ENCODE results near the gene AP4E1.

AP4E1 gene

GRCh38 chr15:50970524-50970923 lies 62.0 kb downstream of the AP4E1 start:
- Histone ChIP-seq H3K9me3 (ENCODE audit: insufficient read depth, low read length) (0 out of 2 replicates have a peak, but pooled peaks cover 4% of the 10 kb centered on the region), H3K27me3 (ENCODE audit: insufficient read depth, insufficient read length) (no peaks in the 10 kb centered on the region), H3K4me3 (ENCODE audit: insufficient read length, low read depth) (no peak overlapping the region), H3K36me3 (ENCODE audit: insufficient read depth, insufficient read length, low read length) (peaks cover 10% of the 10 kb centered on the region), H3K9ac (ENCODE audit: insufficient read length, low read depth) (no peak overlapping the region), H3K4me1 (ENCODE audit: insufficient read depth, insufficient read length) (no peaks in the 10 kb centered on the region)
- TF ChIP-seq ZNF274 (IDR thresholded peaks at IDR 0.05; ENCODE audit: low read depth, low read length): no peak
- DNase-seq (ENCODE audit: low read depth, low spot score): no peak

GRCh38 chr15:50971115-50971514 lies 62.6 kb downstream of the AP4E1 start:
- Histone ChIP-seq H3K4me3 (ENCODE audit: insufficient read length, low read depth) (no peak overlapping the region), H3K4me1 (ENCODE audit: insufficient read depth, insufficient read length) (no peaks in the 10 kb centered on the region), H3K27me3 (ENCODE audit: insufficient read depth, insufficient read length) (no peaks in the 10 kb centered on the region), H3K9ac (ENCODE audit: insufficient read length, low read depth) (no peak overlapping the region), H3K36me3 (ENCODE audit: insufficient read depth, insufficient read length, low read length) (peaks cover 10% of the 10 kb centered on the region), H3K9me3 (ENCODE audit: insufficient read depth, low read length) (0 out of 2 replicates have a peak, but pooled peaks cover 4% of the 10 kb centered on the region)
- TF ChIP-seq SUZ12 (IDR thresholded peaks at IDR 0.05; ENCODE audit: extremely low read depth, insufficient read depth, insufficient read length) (no peak), YY1 (IDR thresholded peaks at IDR 0.05; ENCODE audit: insufficient read depth, insufficient read length) (no peak), ZNF274 (IDR thresholded peaks at IDR 0.05; ENCODE audit: low read depth, low read length) (no peak)
- DNase-seq (ENCODE audit: low read depth, low spot score): no peak

- Histone ChIP-seq H3K4me1 (ENCODE audit: insufficient read depth, insufficient read length) (no peaks in the 10 kb centered on the region), H3K27me3 (ENCODE audit: insufficient read depth, insufficient read length) (no peaks in the 10 kb centered on the region), H3K4me3 (ENCODE audit: insufficient read length, low read depth) (no peak overlapping the region), H3K9me3 (ENCODE audit: insufficient read depth, low read length) (0 out of 2 replicates have a peak, but pooled peaks cover 4% of the 10 kb centered on the region), H3K9ac (ENCODE audit: insufficient read length, low read depth) (no peak overlapping the region), H3K36me3 (ENCODE audit: insufficient read depth, insufficient read length, low read length) (peaks cover 10% of the 10 kb centered on the region)
- DNase-seq (ENCODE audit: low read depth, low spot score): no peak
- TF ChIP-seq YY1 (IDR thresholded peaks at IDR 0.05; ENCODE audit: insufficient read depth, insufficient read length) (no peak), ZNF274 (IDR thresholded peaks at IDR 0.05; ENCODE audit: low read depth, low read length) (no peak), SUZ12 (IDR thresholded peaks at IDR 0.05; ENCODE audit: extremely low read depth, insufficient read depth, insufficient read length) (no peak)
Measured at GRCh38 chr15:50971542-50971941, 63.1 kb downstream of the AP4E1 start.

- Histone ChIP-seq H3K27me3 (ENCODE audit: insufficient read depth, insufficient read length) (no peaks in the 10 kb centered on the region), H3K9me3 (ENCODE audit: insufficient read depth, low read length) (0 out of 2 replicates have a peak, but pooled peaks cover 4% of the 10 kb centered on the region), H3K36me3 (ENCODE audit: insufficient read depth, insufficient read length, low read length) (peaks cover 10% of the 10 kb centered on the region), H3K4me3 (ENCODE audit: insufficient read length, low read depth) (no peak overlapping the region), H3K9ac (ENCODE audit: insufficient read length, low read depth) (no peak overlapping the region), H3K4me1 (ENCODE audit: insufficient read depth, insufficient read length) (no peaks in the 10 kb centered on the region)
- no peak for DNase-seq (ENCODE audit: low read depth, low spot score)
- no peak for TF ChIP-seq YY1 (IDR thresholded peaks at IDR 0.05; ENCODE audit: insufficient read depth, insufficient read length)
- TF ChIP-seq ZNF274 (IDR thresholded peaks at IDR 0.05; ENCODE audit: low read depth, low read length): no peak
- TF ChIP-seq SUZ12 (IDR thresholded peaks at IDR 0.05; ENCODE audit: extremely low read depth, insufficient read depth, insufficient read length): no peak
Measured at GRCh38 chr15:50973605-50974004, 65.1 kb downstream of the AP4E1 start.

GRCh38 chr15:50977162-50977561 lies 68.7 kb downstream of the AP4E1 start:
- Histone ChIP-seq H3K36me3 (ENCODE audit: insufficient read depth, insufficient read length, low read length) (peaks cover 12% of the 10 kb centered on the region), H3K4me1 (ENCODE audit: insufficient read depth, insufficient read length) (no peaks in the 10 kb centered on the region), H3K9me3 (ENCODE audit: insufficient read depth, low read length) (no peaks in the 10 kb centered on the region), H3K9ac (ENCODE audit: insufficient read length, low read depth) (no peak overlapping the region), H3K27me3 (ENCODE audit: insufficient read depth, insufficient read length) (no peaks in the 10 kb centered on the region), H3K4me3 (ENCODE audit: insufficient read length, low read depth) (no peak overlapping the region)
- no peak for DNase-seq (ENCODE audit: low read depth, low spot score)
- TF ChIP-seq ZNF274 (IDR thresholded peaks at IDR 0.05; ENCODE audit: low read depth, low read length): no peak
- TF ChIP-seq SUZ12 (IDR thresholded peaks at IDR 0.05; ENCODE audit: extremely low read depth, insufficient read depth, insufficient read length): no peak
- no peak for TF ChIP-seq YY1 (IDR thresholded peaks at IDR 0.05; ENCODE audit: insufficient read depth, insufficient read length)

GRCh38 chr15:50978580-50978979 lies 70.1 kb downstream of the AP4E1 start:
- Histone ChIP-seq H3K36me3 (ENCODE audit: insufficient read depth, insufficient read length, low read length) (peaks cover 7% of the 10 kb centered on the region), H3K9me3 (ENCODE audit: insufficient read depth, low read length) (no peaks in the 10 kb centered on the region), H3K4me3 (ENCODE audit: insufficient read length, low read depth) (no peak overlapping the region), H3K27me3 (ENCODE audit: insufficient read depth, insufficient read length) (no peaks in the 10 kb centered on the region), H3K9ac (ENCODE audit: insufficient read length, low read depth) (no peak overlapping the region), H3K4me1 (ENCODE audit: insufficient read depth, insufficient read length) (no peaks in the 10 kb centered on the region)
- TF ChIP-seq YY1 (IDR thresholded peaks at IDR 0.05; ENCODE audit: insufficient read depth, insufficient read length) (no peak), SUZ12 (IDR thresholded peaks at IDR 0.05; ENCODE audit: extremely low read depth, insufficient read depth, insufficient read length) (no peak), ZNF274 (IDR thresholded peaks at IDR 0.05; ENCODE audit: low read depth, low read length) (no peak)
- DNase-seq (ENCODE audit: low read depth, low spot score): no peak

GRCh38 chr15:50979041-50979440 lies 70.6 kb downstream of the AP4E1 start:
- DNase-seq (ENCODE audit: low read depth, low spot score): no peak
- no peak overlapping the region for H3K4me3 ChIP-seq (ENCODE audit: insufficient read length, low read depth)
- peaks cover 7% of the 10 kb centered on the region for H3K36me3 ChIP-seq (ENCODE audit: insufficient read depth, insufficient read length, low read length)
- no peak for TF ChIP-seq SUZ12 (IDR thresholded peaks at IDR 0.05; ENCODE audit: extremely low read depth, insufficient read depth, insufficient read length)
- no peak for TF ChIP-seq ZNF274 (IDR thresholded peaks at IDR 0.05; ENCODE audit: low read depth, low read length)
- no peak for TF ChIP-seq YY1 (IDR thresholded peaks at IDR 0.05; ENCODE audit: insufficient read depth, insufficient read length)
- H3K9me3 ChIP-seq (ENCODE audit: insufficient read depth, low read length): no peaks in the 10 kb centered on the region
- H3K9ac ChIP-seq (ENCODE audit: insufficient read length, low read depth): no peak overlapping the region
- no peaks in the 10 kb centered on the region for H3K27me3 ChIP-seq (ENCODE audit: insufficient read depth, insufficient read length)
- no peaks in the 10 kb centered on the region for H3K4me1 ChIP-seq (ENCODE audit: insufficient read depth, insufficient read length)

- TF ChIP-seq YY1 (IDR thresholded peaks at IDR 0.05; ENCODE audit: insufficient read depth, insufficient read length) (no peak), ZNF274 (IDR thresholded peaks at IDR 0.05; ENCODE audit: low read depth, low read length) (no peak), SUZ12 (IDR thresholded peaks at IDR 0.05; ENCODE audit: extremely low read depth, insufficient read depth, insufficient read length) (no peak)
Measured at GRCh38 chr15:50993598-50993997, 85.1 kb downstream of the AP4E1 start.

More at GRCh38 chr15:50993598-50993997, 85.1 kb downstream of the AP4E1 start:
- no peaks in the 10 kb centered on the region for H3K9me3 ChIP-seq (ENCODE audit: insufficient read depth, low read length)
- H3K36me3 ChIP-seq (ENCODE audit: insufficient read depth, insufficient read length, low read length): peaks cover 14% of the 10 kb centered on the region
- no peak for DNase-seq (ENCODE audit: low read depth, low spot score)
- H3K27me3 ChIP-seq (ENCODE audit: insufficient read depth, insufficient read length): no peaks in the 10 kb centered on the region
- no peak overlapping the region for H3K9ac ChIP-seq (ENCODE audit: insufficient read length, low read depth)
- no peaks in the 10 kb centered on the region for H3K4me1 ChIP-seq (ENCODE audit: insufficient read depth, insufficient read length)
- no peak overlapping the region for H3K4me3 ChIP-seq (ENCODE audit: insufficient read length, low read depth)
